Fibroblast of skin of right quadriceps (primary cell): ENCODE results near the gene BCAM.
"Not testable (repeated sequence)": the region's sequence is repeated elsewhere in the genome, so short reads cannot be mapped to it uniquely, and the experiment has no call there.

Experiments used
- DNase-seq: peaks from one replicate; pipeline ENCODE4 v3.0.0-alpha.2; 2013

The BCAM gene

DNA sequence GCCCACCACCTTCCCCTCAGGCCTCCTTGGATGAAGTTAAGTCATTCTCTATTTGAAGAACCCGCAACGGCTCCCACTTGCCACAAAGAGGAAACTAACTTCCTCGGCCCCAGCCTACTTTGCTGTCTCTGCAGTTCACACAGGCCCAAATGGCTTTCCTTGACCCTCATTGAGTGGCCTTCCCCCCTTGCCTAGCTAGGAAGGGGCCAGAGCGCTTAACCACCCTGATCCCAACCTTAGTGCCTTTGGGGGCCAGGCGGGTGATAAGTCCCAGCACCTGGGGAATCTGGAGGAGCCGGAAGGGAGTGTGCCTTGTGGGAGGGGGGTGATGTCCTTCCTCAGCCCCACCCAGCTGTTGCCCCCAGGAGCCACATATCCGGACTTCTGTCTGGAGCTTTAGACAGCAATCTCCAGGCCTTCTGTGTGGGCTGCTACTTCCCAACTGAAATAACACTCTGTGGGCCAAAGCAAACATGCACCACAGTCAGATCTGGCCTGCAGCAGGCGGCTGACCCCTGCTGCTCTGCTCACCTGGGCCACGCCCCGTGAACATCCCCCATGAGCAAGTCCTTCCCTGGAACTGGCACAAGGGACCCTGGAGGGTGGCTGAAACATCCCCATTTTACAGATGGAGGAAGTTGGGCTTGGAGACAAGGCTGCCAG lies 47.6 kb downstream of the BCAM start:
- no peak for DNase-seq

- no peak for DNase-seq
Measured at GRCh38 chr19:44857837-44858236, 48.9 kb downstream of the BCAM start.

DNA sequence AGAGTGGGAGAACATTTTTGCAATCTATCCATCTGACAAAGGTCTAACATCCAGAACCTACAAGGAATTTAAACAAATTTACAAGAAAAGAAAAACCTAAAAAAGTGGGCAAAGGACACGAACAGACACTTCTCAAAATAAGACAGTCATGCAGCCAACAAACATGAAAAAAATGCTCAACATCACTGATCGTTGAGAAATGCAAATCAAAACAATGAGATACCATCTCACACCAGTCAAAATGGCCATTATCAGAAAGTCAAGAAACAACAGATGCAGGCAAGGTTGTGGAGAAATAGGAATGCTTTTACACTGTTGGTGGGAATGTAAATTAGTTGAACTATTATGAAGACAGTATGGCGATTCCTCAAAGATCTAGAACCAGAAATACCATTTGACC lies 52.7 kb downstream of the BCAM start:
- not testable (repeated sequence) for DNase-seq

- DNase-seq = no peak
Measured at GRCh38 chr19:44863990-44864389, 55.1 kb downstream of the BCAM start.

DNA sequence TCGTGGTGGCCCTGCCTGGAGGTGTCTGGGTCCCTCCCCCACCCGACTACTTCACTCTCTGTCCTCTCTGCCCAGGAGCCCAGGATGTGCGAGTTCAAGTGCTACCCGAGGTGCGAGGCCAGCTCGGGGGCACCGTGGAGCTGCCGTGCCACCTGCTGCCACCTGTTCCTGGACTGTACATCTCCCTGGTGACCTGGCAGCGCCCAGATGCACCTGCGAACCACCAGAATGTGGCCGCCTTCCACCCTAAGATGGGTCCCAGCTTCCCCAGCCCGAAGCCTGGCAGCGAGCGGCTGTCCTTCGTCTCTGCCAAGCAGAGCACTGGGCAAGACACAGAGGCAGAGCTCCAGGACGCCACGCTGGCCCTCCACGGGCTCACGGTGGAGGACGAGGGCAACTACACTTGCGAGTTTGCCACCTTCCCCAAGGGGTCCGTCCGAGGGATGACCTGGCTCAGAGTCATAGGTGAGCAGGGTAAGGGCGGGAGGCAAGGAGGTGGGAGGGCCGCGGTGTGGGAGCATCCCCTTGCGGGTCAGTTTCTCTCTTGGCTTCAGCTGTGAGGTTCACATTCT lies 56.4 kb downstream of the BCAM start:
- DNase-seq = no peak

DNA sequence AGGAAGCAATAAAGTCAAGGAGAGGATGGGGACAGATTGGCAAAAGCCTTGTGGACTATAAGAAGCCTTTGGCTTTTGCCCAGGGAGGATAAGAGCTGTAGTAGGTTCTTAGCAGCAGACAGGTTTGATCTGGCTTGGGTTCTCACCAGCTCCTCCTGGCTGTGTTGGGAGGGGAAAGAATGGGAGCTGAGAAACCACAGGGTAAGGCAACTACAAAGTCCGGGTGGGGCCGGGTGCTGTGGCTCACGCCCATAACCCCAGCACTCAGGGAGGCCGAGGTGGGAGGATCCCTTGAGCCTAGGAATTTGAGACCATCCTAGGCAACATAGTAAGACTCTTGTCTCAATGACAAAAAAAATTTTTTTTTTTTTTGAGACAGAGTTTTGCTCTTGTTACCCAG lies 57.8 kb downstream of the BCAM start:
- DNase-seq = no peak

DNA sequence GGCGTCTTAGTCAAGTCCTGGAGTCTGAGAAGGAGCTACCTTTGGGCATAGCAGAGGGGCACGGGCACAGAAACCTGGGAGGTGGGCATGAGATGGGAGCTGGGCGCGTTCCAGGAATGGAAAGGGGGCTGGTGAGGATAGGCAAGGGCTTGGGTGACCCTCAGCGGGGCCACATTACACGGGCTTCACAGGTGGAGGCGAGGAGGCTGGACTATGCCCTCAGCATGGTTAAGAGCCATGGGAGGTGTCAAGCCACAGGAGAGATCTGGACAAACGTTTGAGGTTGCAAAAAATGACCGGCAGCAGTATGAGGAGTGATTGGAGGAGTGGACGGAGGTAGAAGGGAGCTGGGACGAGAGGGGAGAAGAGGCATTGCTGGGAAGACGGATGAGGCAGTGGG lies 58.7 kb downstream of the BCAM start:
- DNase-seq = no peak

- peak; percentile 68 for DNase-seq
Measured at GRCh38 chr19:44869733-44870470, 61.0 kb downstream of the BCAM start.
